LNCAP (cell line): ENCODE measurements around the gene C1QTNF9B.

Experiments used
- TF ChIP-seq, protein P1 (sequence below): fragments of 450-650 bp; IDR thresholded peaks from 2 replicates; pipeline ENCODE4 v1.5.1; 2017; ENCODE audit warnings: mild to moderate bottlenecking

The C1QTNF9B gene

DNA sequence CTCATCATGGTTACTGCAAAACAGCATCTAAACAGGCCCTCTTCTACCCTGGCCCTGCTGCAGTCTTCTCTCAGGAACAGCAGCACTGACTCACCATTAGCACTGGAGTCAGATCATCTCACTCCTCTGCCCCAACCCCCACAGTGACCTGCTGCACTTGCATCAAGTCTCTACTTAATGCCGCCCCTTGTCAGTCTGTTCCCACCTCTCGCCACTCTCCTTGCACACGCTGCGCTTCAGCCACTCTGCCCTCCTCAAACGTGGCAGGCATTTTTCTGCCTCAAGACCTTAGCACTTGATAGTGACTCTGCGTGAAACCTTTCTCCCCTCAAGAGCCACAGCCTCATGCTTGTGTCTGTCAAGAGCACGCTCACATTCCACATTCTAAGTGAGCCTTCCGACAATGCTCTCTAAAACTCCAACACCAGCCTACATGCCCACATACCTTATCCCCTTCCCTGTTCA is 30.2 kb downstream of the C1QTNF9B start:
- TF ChIP-seq, protein P1, sequence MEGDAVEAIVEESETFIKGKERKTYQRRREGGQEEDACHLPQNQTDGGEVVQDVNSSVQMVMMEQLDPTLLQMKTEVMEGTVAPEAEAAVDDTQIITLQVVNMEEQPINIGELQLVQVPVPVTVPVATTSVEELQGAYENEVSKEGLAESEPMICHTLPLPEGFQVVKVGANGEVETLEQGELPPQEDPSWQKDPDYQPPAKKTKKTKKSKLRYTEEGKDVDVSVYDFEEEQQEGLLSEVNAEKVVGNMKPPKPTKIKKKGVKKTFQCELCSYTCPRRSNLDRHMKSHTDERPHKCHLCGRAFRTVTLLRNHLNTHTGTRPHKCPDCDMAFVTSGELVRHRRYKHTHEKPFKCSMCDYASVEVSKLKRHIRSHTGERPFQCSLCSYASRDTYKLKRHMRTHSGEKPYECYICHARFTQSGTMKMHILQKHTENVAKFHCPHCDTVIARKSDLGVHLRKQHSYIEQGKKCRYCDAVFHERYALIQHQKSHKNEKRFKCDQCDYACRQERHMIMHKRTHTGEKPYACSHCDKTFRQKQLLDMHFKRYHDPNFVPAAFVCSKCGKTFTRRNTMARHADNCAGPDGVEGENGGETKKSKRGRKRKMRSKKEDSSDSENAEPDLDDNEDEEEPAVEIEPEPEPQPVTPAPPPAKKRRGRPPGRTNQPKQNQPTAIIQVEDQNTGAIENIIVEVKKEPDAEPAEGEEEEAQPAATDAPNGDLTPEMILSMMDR: no peak

DNA sequence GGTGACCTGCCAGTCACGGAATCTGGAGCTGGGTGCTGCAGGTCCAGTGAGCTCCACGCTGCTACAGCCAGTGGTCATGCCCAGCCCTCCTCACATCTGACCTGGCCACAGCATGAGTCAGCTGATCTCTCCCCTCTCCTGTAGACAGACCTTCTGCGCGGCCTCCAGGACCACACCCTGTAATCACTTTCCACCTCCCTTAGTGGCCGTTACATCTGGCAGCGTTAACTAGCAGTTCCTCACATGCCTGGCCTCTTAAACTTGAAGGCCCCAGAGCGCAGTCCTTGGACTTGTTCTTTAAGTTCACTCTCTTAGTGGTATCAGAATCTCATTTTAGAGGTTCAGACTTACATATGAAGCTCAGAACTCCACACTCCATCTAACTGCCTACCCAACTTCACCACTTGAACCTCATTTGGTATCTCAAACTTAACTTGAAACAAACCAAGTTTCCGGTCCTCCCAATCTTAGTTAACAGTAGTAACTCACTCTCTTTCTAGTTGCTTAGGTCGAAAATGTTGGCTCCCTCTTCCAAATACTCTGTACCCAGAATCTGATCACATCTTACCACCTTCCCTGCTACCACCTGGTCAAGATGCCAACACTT is 30.8 kb downstream of the C1QTNF9B start:
- TF ChIP-seq, protein P1: no peak

DNA sequence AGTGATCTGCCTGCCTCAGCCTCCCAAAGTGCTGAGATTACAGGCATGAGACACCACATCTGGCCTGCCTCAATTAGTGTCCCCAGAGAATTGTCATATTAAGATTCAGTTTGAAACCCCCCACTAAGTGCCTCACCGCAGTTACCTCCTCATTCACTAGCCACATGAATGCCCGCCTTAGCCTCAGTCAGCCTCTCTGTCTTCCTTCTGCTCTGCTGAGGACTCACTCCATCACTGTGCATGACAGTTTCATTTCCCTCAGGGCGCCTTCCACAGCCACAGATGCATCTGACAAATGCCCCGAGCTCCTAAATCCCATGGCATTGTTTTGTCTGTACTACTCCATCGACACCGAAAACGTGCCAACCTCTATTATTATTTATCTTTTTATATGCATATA is 31.4 kb downstream of the C1QTNF9B start:
- TF ChIP-seq, protein P1: no peak

DNA sequence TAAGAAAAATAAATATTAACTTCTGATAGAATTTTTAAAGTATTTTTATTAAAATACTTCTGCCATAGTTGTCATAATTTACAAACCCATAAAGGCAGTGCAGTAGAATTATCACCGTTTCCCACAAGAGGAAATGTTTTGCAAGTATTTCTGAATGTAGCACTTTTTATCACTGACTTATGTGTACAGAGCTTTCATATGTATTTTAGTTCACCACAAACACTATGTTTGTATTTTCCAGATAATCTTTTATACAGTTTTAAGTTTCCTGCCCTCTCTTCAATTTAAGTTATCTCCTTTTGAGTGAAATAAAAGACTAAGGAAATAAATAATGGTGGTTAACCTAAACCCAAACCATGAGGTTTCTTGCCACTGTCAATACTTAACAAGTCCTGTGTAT is 32.3 kb downstream of the C1QTNF9B start:
- TF ChIP-seq, protein P1: no peak

DNA sequence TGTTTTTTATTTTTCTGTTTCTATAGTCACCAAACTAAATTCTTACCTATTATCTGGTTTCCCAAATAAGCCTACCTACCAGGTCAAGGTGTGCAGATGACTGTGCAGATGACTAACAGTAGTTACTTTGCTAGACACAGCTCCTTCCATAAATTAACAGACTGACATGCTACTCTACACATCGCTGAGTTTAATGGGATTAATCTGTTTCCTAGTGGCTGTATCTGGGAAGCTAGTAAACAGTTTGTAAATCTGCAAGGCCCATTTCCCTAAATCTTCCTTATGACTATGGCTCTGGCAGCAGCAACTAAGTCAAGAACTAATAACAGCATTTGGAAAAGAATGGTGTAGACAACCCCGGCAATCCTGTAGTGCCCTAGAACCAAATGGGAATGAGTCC is 36.0 kb downstream of the C1QTNF9B start:
- TF ChIP-seq, protein P1: no peak

DNA sequence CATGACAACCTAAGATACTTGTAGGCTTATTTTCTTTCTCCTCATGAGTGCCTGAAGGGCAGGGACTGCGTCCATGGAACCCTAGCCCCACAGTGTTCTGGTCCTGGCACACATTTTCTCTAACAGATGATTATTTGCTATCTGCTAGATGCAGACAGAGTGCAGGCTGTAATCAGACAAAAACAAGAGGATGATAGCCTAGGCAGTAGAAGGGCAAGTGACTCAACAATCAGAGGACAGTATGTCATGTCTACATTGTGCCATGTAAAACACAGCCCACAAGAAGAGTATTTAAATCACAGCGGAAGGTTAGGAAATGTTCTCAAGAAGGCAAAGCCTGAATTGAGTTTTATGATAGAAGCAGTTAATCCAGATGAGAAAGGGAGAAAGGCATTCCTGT is 37.4 kb downstream of the C1QTNF9B start:
- TF ChIP-seq, protein P1: no peak

DNA sequence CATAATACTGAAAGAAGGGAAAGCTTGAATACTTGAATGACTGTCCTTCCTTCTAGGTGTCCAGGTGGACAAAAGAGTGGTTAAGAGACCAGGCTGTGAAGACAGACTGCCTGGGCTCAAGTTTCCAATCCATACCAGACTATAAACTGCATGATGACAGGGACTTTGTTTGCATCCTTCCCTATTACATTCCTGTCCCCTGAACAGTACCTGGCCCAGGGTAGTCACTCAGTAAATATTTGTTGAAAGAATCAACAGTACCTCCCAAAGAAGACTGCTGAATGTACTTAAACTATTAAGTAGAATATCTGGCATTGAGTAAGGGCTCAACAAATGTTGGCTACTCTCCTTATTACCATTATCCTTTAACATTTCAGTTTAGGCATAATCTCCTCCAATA is 37.8 kb downstream of the C1QTNF9B start:
- TF ChIP-seq, protein P1: no peak

DNA sequence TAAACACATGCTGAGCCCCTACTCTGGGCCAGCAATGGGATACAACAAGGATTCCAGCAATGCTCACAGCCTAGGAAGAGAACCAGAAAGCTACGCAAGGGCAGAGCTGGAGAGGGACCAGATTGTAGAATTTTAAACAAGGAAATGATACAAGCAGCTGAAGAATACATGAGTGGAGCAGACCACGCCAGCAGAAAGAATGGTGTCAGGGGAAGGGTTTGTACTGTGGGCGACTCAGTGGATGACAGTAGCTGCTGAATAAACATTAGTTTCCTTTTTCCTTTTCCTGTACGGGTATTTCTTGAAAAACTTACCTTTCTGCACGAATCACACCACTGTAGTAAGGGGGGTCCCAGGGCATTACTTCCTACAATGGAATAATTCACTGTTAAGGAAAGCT is 38.8 kb downstream of the C1QTNF9B start:
- TF ChIP-seq, protein P1: no peak
